SH-SY5Y (cell line): ENCODE measurements around the gene MFSD2B.

Experiments
- GATA2 ChIP-seq: IDR thresholded peaks from 2 replicates; pipeline ENCODE4 v1.6.1; 2011; ENCODE audit warnings: mild to moderate bottlenecking, low read depth, low read length
- GATA3 ChIP-seq: IDR thresholded peaks from 2 replicates; pipeline ENCODE4 v1.6.1; 2011; ENCODE audit warnings: low read depth, mild to moderate bottlenecking, low read length, moderate library complexity

DNA sequence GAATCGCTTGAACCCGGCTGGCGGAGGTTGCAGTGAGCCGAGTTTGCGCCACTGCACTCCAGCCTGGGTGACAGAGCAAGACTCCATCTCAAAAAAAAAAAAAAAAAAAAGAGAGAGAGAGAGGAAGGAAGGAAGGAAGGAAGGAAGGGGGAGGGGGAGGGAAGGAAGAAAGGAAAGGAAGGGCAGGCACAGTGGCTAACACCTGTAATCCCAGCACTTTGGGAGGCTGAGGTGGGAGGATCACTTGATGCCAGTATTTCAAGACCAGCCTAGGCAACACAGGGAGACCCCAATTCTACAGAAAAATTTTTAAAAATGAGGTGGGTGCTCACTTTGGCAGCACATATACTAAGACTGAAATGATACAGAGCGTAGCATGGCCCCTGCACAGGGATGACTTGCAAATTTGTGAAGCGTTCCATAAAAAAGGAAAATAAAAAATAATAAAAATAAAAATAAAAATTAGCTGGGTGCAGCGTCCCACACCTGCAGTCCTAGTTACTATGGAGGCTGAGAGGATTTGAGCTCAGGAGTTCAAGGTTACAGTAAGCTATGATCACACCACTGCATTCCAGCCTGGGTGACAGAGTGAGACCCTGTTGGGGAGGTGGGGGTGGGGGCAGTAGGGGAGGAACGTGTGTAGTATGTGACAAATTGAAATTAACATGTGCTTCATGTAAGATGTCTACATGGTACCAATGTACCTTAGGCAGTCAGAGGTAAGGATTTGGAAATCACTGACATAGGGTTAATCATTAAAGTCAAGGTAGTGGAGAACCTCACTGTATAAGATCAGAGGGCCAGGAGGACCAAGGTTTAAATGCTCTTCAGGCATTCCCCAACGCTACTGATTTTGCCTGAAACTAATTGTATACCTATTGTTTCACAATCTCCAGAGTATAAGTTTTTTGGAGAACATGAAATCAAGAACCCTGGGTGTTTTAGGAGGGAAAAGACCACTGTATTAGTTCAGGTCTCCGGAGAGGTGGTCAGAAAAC lies 35.9 kb downstream of the MFSD2B start:
- TF ChIP-seq GATA2 (no peak), GATA3 (no peak)
